ENCODE data around the gene API5.
"Not testable (repeated sequence)": the region's sequence is repeated elsewhere in the genome, so short reads cannot be mapped to it uniquely, and the experiment has no call there.

API5 gene

DNA sequence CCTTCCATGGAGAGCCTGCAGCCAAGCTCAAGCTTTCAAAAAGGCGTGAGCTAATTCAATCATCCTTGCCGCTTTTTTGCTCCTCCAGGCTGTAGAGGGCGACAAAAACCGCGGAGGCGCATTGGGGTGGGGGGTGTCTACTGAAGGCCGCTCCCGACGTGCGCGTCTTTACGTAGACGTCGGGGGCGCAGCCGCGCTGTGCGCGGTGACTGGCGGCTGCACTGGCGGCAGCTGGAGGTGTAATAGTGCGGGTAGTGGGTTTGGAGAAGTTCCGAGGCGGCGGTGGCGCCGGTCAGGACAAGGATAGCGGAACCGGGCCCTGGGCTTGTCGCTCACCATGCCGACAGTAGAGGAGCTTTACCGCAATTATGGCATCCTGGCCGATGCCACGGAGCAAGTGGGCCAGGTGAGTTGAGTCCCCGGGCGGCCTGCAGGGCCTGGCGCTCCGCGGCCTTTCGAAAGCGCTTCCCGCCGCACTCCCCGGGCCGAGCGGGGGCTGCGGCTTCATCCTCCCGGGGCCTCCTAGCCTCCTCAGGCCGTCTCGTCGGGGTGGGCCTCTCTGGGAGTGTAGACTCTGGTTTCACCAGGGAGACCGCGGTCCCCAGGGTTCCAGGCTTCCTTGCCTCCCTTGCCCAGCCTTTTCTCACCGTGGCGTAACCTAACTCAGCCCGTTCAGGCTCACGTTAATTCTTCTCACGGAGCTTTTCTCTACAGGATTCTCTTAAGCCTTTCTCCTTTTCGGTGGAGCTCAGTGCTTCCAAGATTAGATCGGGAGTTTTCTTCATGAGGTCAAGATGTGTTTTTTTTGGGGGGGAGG lies at the start of gene API5:
TSS of gene API5 (plus strand) at position 206 of the 817 bp plus-strand sequence. CDS start at position 338, 132 bp downstream.
- DNase-seq: peak; percentile 92

DNA sequence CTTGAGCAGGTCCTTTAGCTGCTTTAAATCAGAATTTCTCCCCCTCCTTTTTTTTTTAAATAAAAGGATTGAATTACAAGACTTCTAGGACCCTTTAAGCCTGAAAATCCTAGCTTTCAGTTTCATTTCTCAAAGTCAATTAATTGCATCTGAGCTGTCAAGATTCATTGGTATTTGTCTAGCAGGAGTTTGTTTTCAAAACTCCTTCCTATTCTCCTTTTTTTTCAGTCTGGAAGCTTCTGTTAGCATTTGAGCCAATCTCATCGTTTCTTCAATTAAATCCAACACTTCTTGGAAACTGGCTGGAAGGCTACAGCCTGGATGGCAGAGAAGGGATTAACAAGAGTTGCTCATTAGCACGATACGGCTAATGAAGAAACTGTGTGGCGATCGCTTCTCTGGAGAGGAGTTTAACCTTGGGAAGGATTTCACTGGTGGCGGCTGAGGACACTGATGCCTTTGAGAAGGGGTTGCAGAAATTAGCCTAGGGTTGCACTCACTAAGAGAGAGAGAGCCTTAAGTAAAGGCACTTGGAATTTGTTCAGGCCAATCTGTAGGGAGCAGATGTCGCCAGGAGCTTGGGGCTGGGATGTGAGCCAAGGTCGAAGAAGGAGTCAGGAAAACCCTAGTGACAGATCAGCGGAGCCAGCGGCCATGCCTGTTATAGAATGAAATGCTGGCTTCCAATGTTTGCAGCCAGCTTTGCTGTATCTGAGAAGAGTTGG lies 43.8 kb upstream of the API5 start:
- DNase-seq: no peak

DNA sequence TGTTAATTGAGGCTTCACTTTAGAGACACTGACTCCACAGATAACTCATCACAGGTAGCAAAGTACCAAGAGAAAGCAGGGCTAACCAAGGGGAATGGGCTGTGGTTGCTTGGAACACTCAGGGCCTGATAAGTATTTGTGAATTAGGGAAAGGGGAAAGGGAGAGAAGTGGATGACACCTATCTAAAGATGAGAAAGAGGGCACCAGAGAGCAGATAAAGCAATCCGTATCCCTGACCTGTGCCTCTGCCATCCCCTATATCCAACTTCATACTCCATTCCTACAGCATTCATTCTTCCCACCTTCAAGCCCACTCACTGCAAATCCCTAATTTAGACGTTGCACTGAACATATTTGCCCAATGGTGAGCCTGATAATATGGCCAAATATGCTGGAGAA lies 43.0 kb upstream of the API5 start:
- no peak for DNase-seq

DNA sequence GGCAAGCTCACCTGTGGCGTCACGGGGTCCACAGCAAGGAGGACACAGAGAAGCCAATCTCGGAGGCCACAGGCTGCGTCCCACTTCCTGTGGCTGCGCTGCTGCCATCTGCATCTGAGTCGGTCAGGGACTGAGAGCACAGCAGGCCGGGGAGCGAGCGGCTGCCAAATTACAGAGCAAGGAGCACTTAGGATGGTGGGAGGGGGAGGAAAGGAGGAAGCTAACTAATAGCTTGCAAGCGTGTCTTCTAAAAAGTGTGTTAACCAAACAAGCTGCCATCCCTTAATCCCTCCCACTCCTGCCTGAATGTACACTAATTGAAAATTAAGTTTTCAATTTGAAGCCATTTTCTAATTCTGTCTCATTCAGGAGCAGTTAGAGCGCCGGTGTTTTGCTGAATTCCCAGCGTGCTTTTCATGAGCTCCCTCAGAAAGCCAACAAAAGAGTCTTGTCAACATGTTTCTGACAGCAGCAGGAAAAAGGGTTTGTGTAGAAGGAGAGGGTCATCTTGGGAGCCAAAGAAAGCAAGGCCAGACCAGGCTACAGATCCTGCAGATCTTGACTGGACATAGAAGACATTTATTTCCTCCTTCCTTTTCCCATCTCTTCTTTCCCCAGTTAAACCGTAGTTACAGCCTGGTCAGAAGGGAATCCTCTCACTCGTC lies 42.4 kb upstream of the API5 start:
- DNase-seq: no peak

DNA sequence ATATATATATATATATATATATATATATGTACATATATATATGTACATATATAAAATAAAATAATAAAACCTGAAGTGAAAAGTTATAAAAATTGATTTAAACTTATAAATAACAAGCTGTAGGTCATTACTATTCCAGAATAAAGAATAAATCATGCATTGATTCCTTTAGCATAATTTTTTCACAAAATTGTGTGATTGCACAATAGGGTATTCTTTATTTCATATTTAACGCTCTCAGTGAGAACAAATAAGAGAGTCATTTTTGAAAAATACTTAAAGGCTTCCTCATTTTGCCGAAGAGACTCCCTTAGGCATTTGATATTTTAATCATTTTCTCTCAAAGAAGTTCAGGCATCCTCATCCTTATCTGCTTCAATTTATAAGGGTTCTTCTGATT lies 41.3 kb upstream of the API5 start:
- DNase-seq: no peak

DNA sequence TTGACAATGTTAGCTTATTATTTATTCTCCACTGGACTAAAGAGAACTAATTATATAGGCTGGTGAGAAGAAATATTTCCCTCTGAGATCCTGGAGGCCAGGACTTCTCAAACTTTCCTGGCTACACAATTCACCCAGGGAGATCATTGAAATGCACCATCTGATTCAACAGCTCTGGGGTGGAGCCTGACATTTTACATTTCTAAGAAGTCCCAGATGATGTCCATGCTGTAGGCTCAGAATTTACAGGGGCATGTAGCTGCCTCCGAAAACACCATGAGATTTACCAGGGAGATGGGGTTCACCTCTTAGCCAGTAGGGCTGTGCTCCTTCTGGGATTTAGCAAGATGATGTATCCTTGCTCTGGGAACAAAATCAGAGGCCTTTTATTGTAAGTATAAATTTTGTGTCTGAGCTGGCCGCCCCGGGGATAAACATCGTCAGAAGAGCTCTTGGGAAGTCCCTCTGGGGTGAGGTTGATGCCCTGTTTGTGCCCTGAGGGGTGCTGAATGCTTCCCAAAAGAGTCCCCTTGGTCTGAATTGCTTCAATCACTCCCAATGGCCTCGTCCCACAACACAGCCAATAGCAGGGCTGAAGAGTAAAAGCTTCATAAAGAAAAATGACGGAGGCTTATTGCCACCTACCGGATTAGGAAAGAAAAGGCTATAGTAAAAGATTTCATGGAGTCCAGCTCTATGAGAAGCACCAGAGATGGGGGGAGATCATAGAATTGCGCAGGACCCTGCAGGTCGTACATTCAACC lies 33.4 kb upstream of the API5 start:
- DNase-seq: no peak

DNA sequence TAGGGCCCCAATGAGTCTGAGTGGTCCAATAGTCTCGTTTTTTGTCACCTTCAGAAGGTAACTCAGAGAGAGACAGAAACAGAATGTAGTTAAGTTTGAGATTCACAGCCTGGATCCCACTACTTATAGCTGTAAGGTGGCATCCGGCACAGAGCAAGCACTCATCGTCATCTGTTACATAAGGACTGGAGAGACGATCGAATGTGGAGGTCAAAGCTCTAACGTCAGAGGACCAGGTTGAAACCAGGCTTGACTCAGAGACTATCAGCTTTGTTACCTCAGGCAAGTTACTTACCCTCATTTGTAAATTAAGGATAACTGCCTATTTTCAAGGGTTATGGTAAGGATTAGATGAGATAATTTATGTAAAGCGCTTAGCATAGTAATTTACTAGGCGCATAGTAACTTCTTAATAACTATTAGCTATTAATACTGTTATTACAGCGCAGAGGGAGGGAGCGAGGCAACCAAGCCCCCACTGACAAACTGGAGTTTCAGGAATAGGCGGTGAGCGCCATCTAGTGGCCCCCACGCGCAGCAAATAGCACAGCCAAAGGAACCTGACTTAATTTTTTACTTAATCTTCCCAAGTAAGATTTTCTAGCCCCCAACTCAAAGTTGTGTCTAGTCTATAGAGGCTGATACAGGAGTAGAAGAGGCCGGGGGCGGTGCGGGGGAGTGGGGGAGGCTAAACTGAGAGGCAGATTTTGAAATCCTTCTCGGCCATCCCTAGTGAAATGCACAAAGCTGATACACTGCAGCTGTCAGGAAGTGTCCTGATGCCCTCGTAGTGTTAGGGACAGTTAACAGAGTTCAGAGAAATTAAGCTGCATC lies 29.0 kb upstream of the API5 start:
- peak; percentile 24 for DNase-seq

DNA sequence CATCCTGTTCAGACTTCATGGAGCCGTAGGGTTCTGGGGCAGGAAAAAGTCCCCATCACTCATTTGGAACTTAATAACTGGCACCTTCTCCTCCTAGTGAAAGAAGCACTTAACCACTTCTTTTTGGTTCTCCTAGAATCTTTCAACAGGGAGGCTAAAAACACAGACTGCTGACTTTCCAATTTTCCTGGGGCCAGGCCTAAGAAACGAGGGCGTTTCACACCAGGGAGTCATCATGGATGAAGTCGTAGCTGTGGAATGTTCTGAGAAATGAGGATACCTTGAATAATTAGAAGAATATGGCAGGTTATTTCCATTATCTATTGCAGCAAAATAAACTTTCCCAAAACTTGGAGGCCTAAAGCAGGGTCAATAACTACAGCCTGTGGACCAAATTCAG lies 26.0 kb upstream of the API5 start:
- no peak for DNase-seq

DNA sequence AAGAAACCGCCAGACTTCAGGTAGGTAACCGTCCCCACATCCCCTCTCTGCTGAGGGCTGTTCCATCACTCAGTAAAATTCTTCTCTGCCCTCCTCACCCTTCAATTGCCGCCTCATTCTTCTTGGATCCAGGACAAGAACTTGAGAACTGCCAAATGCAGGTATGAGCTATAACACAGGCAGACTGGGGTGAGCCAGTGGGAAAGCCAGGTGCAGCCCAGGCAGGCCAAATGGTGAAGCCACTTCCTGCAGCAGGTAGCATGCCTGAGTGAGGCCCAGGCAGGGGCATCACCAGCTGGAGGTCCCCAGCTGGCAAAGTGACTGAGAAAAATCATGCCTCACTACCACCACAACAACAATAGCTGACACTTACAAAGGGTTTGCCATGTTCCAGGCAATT lies 22.4 kb upstream of the API5 start:
- DNase-seq: no peak

DNA sequence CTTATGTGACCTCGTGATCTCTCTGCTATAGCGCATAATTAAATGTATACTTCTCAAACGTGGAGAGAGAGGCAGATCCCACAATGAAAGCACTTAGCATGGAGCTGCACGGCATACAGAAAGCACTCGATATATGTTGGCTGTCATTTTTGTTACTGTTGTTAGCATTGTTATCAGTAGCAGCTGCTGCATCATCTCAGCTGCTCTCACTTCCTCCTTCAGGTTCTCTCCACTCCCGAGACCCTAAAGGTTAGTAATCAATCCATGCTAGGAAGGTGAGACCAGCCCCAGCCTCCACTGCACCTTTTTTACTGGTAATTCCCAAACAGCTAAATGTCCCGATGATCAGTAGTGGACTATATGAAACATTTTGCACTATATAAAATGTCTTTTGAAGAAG lies 13.4 kb upstream of the API5 start:
- no peak for DNase-seq

DNA sequence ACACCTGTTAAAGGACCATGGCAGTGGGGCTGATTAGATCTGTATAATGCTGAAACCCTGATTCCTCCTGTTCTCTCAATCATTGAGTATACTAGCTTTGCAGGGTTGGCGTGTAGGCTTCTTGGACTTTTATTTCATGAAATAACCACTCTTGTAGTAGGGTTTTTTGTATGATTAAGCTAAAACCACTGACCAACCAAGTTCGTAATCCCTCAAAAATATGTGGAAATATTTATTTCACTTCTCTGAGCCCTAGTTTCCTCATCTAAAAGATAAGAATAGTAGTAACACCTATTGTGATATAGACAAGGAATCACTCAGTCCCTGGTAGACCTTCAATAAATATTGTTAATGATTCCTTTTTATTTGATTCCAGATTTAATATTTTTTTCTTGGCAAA lies 4.2 kb downstream of the API5 start:
- no peak for DNase-seq

DNA sequence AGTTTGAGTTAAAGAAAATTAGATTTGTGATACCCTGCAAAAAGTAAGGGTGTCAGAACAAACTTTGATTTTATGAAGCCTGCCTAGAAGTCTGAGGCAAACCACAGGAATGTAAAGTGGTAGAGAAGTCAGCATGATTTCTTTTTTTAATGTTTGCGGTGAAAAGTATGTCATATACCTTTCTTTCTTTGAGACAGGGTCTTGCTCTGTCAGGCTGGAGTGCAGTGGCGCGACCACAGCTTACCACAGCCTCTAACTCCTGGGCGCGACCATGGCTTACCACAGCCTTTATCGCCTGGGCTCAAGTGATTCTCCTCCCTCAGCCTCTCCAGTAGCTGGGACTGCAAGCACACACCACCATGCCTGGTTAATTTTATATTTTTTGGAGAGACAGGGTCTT lies 4.7 kb downstream of the API5 start:
- DNase-seq: no peak

DNA sequence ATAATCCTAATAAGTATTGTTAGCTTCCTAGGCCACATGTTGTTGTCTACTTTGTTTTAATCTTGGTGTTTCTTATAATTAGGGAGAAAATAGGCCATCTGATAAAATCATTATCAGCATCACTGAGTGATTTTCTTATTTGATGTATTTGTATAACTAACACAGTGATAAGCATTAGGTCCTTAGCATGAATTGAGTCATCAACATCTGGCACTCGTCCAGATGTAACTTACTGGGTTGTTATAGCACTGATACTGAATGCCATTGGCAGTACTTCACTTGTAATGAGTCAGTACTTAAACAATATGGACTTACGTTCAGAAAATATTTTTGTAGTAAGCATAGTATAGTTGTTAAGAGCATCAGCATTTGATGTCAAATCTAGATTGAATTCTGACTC lies 16.2 kb downstream of the API5 start:
- DNase-seq: no peak

DNA sequence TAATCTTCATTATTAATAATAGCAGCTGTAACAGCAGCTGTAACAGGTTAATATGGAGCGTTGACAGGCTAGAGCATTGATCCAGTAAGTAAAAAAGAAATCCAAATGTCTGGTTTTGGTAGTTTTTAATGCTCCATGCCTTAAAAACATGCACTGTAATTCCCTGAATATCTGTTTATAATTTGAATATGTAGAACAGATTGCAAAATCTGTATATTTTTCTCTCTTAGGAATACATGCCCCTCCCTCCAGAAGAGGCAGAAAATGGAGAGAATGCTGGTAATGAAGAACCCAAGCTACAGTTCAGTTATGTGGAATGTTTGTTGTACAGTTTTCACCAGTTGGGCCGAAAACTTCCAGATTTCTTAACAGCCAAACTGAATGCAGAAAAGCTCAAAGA lies 16.7 kb downstream of the API5 start:
- no peak for DNase-seq

DNA sequence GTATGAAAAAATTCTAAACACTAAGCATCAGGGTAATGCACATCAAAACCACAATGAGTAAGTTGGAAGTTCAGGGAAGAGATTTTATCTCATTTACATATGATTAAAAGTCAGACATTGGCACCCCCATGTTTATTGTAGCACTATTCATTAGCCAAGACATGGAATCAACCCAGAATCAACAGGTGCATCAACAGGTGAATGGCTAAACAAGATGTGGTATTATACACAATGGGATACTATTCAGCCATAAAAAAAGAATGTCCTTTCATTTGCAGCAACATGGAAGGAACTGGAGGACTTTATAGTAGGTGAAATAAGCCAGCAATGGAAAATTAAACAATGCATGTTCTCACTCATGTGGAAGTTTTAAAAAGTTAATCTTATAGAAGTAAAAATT lies 29.4 kb downstream of the API5 start:
- no peak for DNase-seq

DNA sequence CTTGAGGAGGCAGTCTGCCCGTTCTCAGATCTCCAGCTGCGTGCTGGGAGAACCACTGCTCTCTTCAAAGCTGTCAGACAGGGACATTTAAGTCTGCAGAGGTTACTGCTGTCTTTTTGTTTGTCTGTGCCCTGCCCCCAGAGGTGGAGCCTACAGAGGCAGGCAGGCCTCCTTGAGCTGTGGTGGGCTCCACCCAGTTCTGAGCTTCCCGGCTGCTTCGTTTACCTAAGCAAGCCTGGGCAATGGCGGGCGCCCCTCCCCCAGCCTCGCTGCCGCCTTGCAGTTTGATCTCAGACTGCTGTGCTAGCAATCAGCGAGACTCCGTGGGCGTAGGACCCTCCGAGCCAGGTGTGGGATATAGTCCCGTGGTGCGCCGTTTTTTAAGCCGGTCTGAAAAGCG lies 39.6 kb downstream of the API5 start:
- DNase-seq: not testable (repeated sequence)

DNA sequence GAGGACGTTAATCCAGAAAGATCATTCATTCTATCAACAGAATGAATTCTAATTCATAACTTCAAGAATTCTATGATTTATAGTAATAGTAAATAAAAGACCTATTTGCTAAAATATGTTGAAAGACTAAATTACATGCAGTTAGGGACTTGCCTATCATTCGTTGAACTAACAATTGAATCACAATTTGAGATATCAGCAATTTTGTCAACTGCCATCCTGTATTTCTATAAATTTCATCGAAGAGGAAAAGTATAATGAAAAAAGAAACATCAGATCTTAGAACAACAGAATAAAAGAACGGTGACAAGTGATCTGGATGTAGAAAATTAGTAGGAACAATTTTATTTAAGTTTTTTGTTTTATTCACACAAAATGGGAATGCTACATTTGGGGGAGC lies 42.5 kb downstream of the API5 start:
- no peak for DNase-seq

DNA sequence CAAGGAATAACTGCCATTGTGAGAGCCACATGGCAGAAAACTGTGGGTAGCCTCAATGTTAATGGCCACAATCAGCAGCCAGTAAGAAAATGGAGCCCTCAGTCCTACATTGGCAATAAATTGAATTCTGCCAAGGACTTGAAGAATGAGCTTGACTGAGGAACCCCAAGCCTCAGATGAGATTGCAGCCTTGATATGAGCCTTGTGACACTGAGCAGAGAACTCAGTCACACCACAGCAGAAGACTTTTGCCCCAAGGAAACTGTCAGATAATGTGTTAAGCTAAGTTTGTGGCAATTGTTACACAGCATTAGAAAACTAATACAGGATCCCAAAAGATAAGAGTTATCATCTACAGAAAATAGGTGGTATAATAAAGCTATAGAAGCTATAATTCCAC lies 44.5 kb downstream of the API5 start:
- DNase-seq: no peak

DNA sequence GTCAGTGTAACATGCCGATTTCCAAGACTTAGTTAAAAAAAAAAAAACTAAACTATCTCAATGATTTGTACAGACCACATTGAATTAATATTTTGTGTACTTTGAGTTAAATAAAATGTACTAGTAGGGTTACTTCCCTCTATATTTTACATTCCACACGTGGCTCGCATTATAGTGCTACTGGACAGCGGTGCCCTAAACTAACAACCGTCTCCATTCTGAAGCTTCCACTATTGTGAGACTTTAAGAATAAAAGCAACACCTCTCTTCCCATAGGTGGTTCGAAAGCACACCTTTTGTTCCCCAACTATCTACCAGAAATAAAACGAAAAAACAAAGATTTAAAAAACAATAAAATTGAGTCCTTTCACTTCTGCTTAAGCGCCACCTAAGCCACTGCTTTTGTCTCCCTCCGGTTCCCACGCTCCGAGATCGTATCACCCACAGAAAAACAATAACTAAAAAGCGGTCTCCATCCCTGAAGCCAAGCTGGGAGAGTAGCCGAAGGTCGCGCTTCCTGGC lies 46.5 kb downstream of the API5 start:
- no peak for DNase-seq

DNA sequence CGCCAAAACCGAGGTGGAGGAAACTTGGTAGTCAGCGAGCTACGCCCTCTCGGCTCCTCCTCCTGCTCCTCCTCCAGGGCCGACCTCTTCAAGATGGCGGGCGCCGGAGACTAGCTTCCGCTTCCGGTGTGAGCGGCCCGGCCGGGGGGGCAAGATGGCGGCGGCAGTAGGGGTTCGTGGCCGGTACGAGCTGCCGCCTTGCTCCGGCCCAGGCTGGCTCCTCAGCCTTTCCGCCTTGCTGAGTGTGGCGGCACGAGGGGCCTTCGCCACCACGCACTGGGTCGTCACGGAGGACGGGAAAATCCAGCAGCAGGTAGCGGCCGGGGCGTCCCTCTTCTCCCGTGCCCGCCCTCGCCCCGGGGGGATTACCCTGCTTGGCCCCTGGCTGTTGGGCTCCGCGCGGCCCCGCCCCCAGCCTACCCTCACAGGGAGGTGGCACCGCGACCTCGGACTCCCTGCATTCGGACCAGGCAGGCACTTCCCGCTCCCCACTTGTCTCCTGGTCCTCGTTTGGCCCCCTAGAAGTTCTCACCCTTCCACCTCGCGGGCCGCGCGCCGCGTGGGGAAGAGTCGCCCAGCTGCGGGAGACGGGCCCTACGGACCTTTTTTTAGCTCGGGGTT lies 47.1 kb downstream of the API5 start, which contains the start of gene TTC17:
TSS of gene TTC17 (plus strand) at position 120 of the 621 bp plus-strand sequence. CDS start at position 155, 35 bp downstream.
- peak; percentile 92 for DNase-seq

DNA sequence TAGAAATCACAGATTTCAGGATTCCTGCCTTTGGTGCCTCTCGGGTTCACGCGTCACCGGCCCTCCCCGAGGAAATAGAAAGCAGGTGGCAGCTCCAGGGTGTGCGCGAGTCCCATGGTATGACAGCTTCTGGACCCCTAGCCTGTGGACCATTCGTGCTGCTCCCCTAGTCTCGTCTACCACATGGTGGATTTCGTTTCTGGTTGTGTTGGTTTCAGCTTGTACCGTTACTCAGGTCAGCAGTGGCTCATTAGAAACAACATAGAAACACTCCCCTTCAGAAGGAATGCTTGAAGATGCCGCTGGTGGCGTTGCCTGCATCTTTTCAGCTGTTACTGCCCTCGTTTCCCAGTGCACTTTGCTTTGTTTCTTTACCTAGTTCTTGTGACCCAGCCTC lies 47.6 kb downstream of the API5 start:
- peak; percentile 5 for DNase-seq
